OCI-LY7 (cell line): ENCODE data around the gene STOM. TPM values are rescaled to one million over a fixed set of nuclear protein-coding genes. Genes with fewer than 3 reads are reported as not detected.

ENCODE experiments used
- BruUV-seq: library from RNA; stranded (reverse); fragments of 400-500 nt; replicated peaks from 2 replicates; lab custom pipeline; 2021; lab: Mats Ljungman, UMichigan
- CTCF ChIA-PET: fragments of 300-600 bp; sonication (Branson Sonifier 250); formaldehyde crosslinking; loops from one replicate; lab custom pipeline; 2022; ENCODE audit warnings: antibody characterized with exemption; ENCODE audit not compliant: unreplicated experiment; lab: Charles Lee
- POLR2A ChIA-PET: fragments of 300-600 bp; sonication (Branson Sonifier 250); formaldehyde crosslinking; loops from one replicate; lab custom pipeline; 2022; ENCODE audit warnings: antibody characterized with exemption; lab: Charles Lee
- DNase-seq: peaks from one replicate; pipeline ENCODE4 v3.0.0-alpha.2; 2015; ENCODE audit warnings: low spot score
- H2AFZ ChIP-seq: fragments of 200-600 bp; sonication (generic), shearing (Covaris generic); 2 replicates; pipeline ENCODE4 v1.6.1; 2014; ENCODE audit warnings: mild to moderate bottlenecking, antibody characterized with exemption, low read length, moderate library complexity
- H3K27ac ChIP-seq: fragments of 200-600 bp; sonication (generic); 2 replicates; pipeline ENCODE4 v1.5.1; 2014; ENCODE audit warnings: mixed run types, low read depth, mild to moderate bottlenecking, moderate library complexity, low read length, inconsistent platforms; ENCODE audit not compliant: poor library complexity, severe bottlenecking
- H3K36me3 ChIP-seq: fragments of 200-600 bp; sonication (generic); 2 replicates; pipeline ENCODE4 v1.6.1; 2014; ENCODE audit warnings: mild to moderate bottlenecking, antibody characterized with exemption, low read length, moderate library complexity, mixed read lengths; ENCODE audit not compliant: insufficient read depth
- H3K4me1 ChIP-seq: fragments of 200-600 bp; sonication (generic); 2 replicates; pipeline ENCODE4 v1.5.1; 2014; ENCODE audit warnings: mild to moderate bottlenecking, low read length; ENCODE audit not compliant: insufficient read depth, poor library complexity, severe bottlenecking
- H3K4me2 ChIP-seq: fragments of 200-600 bp; sonication (generic); 2 replicates; pipeline ENCODE4 v1.6.1; 2014; ENCODE audit warnings: mild to moderate bottlenecking, low read length
- H3K4me3 ChIP-seq: fragments of 200-600 bp; sonication (generic); 2 replicates; pipeline ENCODE4 v1.5.1; 2014; ENCODE audit warnings: mild to moderate bottlenecking, low read depth, low read length; ENCODE audit not compliant: poor library complexity, severe bottlenecking
- H3K79me2 ChIP-seq: fragments of 200-600 bp; sonication (generic); 2 replicates; pipeline ENCODE4 v1.6.1; 2016; ENCODE audit warnings: low read depth, mild to moderate bottlenecking, low read length, moderate library complexity, mixed read lengths; ENCODE audit not compliant: insufficient read depth
- H3K9me2 ChIP-seq: fragments of 200-600 bp; sonication (generic); 2 replicates; pipeline ENCODE4 v1.6.1; 2016; ENCODE audit warnings: mild to moderate bottlenecking, low read length, mixed read lengths; ENCODE audit not compliant: insufficient read depth
- H3K9me3 ChIP-seq: fragments of 200-600 bp; sonication (generic); 2 replicates; pipeline ENCODE4 v1.6.1; 2014; ENCODE audit warnings: mild to moderate bottlenecking, mixed run types, low read length, mixed read lengths
- H4K20me1 ChIP-seq: fragments of 200-600 bp; sonication (generic); 2 replicates; pipeline ENCODE4 v1.6.1; 2014; ENCODE audit warnings: mild to moderate bottlenecking, antibody characterized with exemption, low read length, moderate library complexity, mixed read lengths; ENCODE audit not compliant: insufficient read depth
- CTCF ChIP-seq: fragments of 200-600 bp; sonication (generic); conservative IDR thresholded peaks from 2 replicates; pipeline ENCODE4 v1.5.1; 2014; ENCODE audit warnings: mild to moderate bottlenecking, antibody characterized with exemption, low read length, moderate library complexity, mixed read lengths
- EZH2phosphoT487 ChIP-seq: fragments of 200-600 bp; sonication (generic); IDR thresholded peaks from 2 replicates; pipeline ENCODE4 v1.6.1; 2018; ENCODE audit warnings: low read depth, borderline replicate concordance, mild to moderate bottlenecking, mixed run types, antibody characterized with exemption, low read length, moderate library complexity, mixed read lengths
- intact Hi-C: fragments of 100-400 bp; cut with micrococcal nuclease; formaldehyde crosslinking; loops from one replicate; pipeline ENCODE4 v1.10.0; 2022; ENCODE audit not compliant: unreplicated experiment
- total RNA-seq, 2 experiments: library from RNA; depleted of rRNA in 1 of 2; stranded (reverse); fragments of >200 nt in 1 of 2; shearing (Covaris generic) in 1 of 2; gene quantifications; 2 replicates each; pipeline ENCODE4 v1.2.3, GENCODE V29; 2014 to 2022

The STOM gene
- total RNA-seq, 2 experiments from 2014 or later, result 5.7 to 7.3 TPM

- H3K4me1 ChIP-seq, result no peaks in the 10 kb centered on the region
- no peaks in the 10 kb centered on the region for H4K20me1 ChIP-seq
- BruUV-seq, result no TSS peak
- no peaks in the 10 kb centered on the region for H3K79me2 ChIP-seq
- ChIA-PET POLR2A (interaction anchor here (0.7 kb wide), 1 partner anchor 12 kb away, joined by 4 read pairs; no protein-coding TSS in a partner anchor), CTCF (no interaction called here)
- no peak overlapping the region for H3K27ac ChIP-seq
- H3K36me3 ChIP-seq, result no peaks in the 10 kb centered on the region
- no peak overlapping the region for H2AFZ ChIP-seq
- no peak overlapping the region for H3K4me3 ChIP-seq
- H3K9me3 ChIP-seq, result no peaks in the 10 kb centered on the region
- no peak for DNase-seq
- TF ChIP-seq EZH2phosphoT487 (no peak), CTCF (no peak)
- H3K9me2 ChIP-seq, result no peaks in the 10 kb centered on the region
- H3K4me2 ChIP-seq, result no peak overlapping the region
- intact Hi-C loops, result no loop called here
Measured at GRCh38 chr9:121360601-121361374, 9.3 kb downstream of the STOM start.

- no TSS peak for BruUV-seq
- Histone ChIP-seq H3K4me3 (no peak overlapping the region), H3K36me3 (no peaks in the 10 kb centered on the region), H3K4me2 (no peak overlapping the region), H3K27ac (no peak overlapping the region), H2AFZ (no peak overlapping the region), H3K9me3 (no peaks in the 10 kb centered on the region), H3K4me1 (no peaks in the 10 kb centered on the region), H3K79me2 (no peaks in the 10 kb centered on the region), H4K20me1 (no peaks in the 10 kb centered on the region), H3K9me2 (no peaks in the 10 kb centered on the region)
- CTCF ChIA-PET, result no interaction called here
- POLR2A ChIA-PET, result no interaction called here
- no peak for DNase-seq
- TF ChIP-seq EZH2phosphoT487 (no peak), CTCF (no peak)
- intact Hi-C loops, result no loop called here
Measured at GRCh38 chr9:121359351-121360294, 10.4 kb downstream of the STOM start.
